Measurements from ENCODE around the gene MLANA.

MLANA gene

GRCh38 chr9:5915438-5915837 lies 24.7 kb downstream of the MLANA start (continued):
- no peak for TF ChIP-seq AEBP2 (tag by site-specific recombination; IDR thresholded peaks at IDR 0.05; ENCODE audit: borderline replicate concordance)
- TF ChIP-seq BCL11B (tag by site-specific recombination; IDR thresholded peaks at IDR 0.05; ENCODE audit: low read depth) = no peak
- no peak for TF ChIP-seq ZNF488 (tag by site-specific recombination; IDR thresholded peaks at IDR 0.05)

GRCh38 chr9:5917273-5917672 lies 26.6 kb downstream of the MLANA start:
- POLR2A ChIA-PET = no interaction called here
- no peaks in the 10 kb centered on the region for H3K4me1 ChIP-seq (ENCODE audit: control insufficient read depth, insufficient read depth, low read length)
- no peak overlapping the region for H3K27ac ChIP-seq (ENCODE audit: extremely low read depth, low read depth, low read length)
- CTCF ChIA-PET = no interaction called here
- peaks cover 0 to 22% of the 10 kb centered on the region in 2 experiments; a peak in 1 of 3 replicates for H3K36me3 ChIP-seq (ENCODE audit: control insufficient read depth in 2 of 2, insufficient read depth in 1 of 2, low read length in 2 of 2)
- H3K4me3 ChIP-seq (ENCODE audit: low read depth, low read length) = no peak overlapping the region
- H3K9me3 ChIP-seq (ENCODE audit: control insufficient read depth, insufficient read depth, low read depth, low read length) = no peaks in the 10 kb centered on the region
- TF ChIP-seq CTCF (tag by site-specific recombination; IDR thresholded peaks at IDR 0.05) (no peak), ELK4 (IDR thresholded peaks at IDR 0.05; ENCODE audit: borderline replicate concordance, low read depth, low read length) (no peak), ZIC2 (tag by site-specific recombination; IDR thresholded peaks at IDR 0.05) (no peak), ZNF23 (tag by site-specific recombination; IDR thresholded peaks at IDR 0.05; ENCODE audit: borderline replicate concordance) (no peak), ZNF791 (tag by site-specific recombination; IDR thresholded peaks at IDR 0.05) (no peak)

- Histone ChIP-seq H3K4me1 (ENCODE audit: control insufficient read depth, insufficient read depth, low read length) (no peaks in the 10 kb centered on the region), H3K9me3 (ENCODE audit: control insufficient read depth, insufficient read depth, low read depth, low read length) (no peaks in the 10 kb centered on the region), H3K27ac (ENCODE audit: extremely low read depth, low read depth, low read length) (no peak overlapping the region), H3K4me3 (ENCODE audit: low read depth, low read length) (no peak overlapping the region), H3K36me3 (ENCODE audit: control insufficient read depth in 2 of 2, insufficient read depth in 1 of 2, low read length in 2 of 2) (peaks cover 0 to 28% of the 10 kb centered on the region in 2 experiments; a peak in 1 of 3 replicates)
- POLR2A ChIA-PET = interaction anchor here (0.8 kb wide), 1 partner anchor 38 kb away, joined by 4 read pairs; no protein-coding TSS in a partner anchor
- CTCF ChIA-PET = no interaction called here
- TF ChIP-seq KLF16 (tag by site-specific recombination; IDR thresholded peaks at IDR 0.05) = no peak
- no peak for TF ChIP-seq ZNF114 (tag by site-specific recombination; IDR thresholded peaks at IDR 0.05)
- TF ChIP-seq ZNF561 (tag by site-specific recombination; IDR thresholded peaks at IDR 0.05; ENCODE audit: borderline replicate concordance) = no peak
- TF ChIP-seq YY2 (tag by site-specific recombination; IDR thresholded peaks at IDR 0.05) = no peak
- no peak for TF ChIP-seq ZNF513 (tag by site-specific recombination; IDR thresholded peaks at IDR 0.05)
- no peak for TF ChIP-seq ZNF600 (tag by site-specific recombination; IDR thresholded peaks at IDR 0.05)
- TF ChIP-seq ZNF707 (tag by site-specific recombination; IDR thresholded peaks at IDR 0.05) = no peak
- TF ChIP-seq ZSCAN30 (tag by site-specific recombination; IDR thresholded peaks at IDR 0.05) = no peak
Measured at GRCh38 chr9:5917888-5918287, 27.2 kb downstream of the MLANA start.

All from HEK293 (cell line).